Skin epidermis (tissue), 12 donors: ENCODE measurements around the gene EYA3.

Experiments used
- H3K27ac ChIP-seq, 21 experiments: fragments of 200-600 bp; sonication (generic) in 11 of 21; one replicate each; pipeline ENCODE4 v1.5.0; 2020; ENCODE audit warnings: mild to moderate bottlenecking in 3 of 21, inconsistent platforms in 2 of 21, moderate library complexity in 2 of 21
- H3K4me3 ChIP-seq, 7 experiments: fragments of 200-600 bp; sonication (generic) in 2 of 7; one replicate each; pipeline ENCODE4 v1.5.0; 2020; ENCODE audit warnings: inconsistent platforms in 2 of 7, mild to moderate bottlenecking in 2 of 7, moderate library complexity in 1 of 7

Gene EYA3

DNA sequence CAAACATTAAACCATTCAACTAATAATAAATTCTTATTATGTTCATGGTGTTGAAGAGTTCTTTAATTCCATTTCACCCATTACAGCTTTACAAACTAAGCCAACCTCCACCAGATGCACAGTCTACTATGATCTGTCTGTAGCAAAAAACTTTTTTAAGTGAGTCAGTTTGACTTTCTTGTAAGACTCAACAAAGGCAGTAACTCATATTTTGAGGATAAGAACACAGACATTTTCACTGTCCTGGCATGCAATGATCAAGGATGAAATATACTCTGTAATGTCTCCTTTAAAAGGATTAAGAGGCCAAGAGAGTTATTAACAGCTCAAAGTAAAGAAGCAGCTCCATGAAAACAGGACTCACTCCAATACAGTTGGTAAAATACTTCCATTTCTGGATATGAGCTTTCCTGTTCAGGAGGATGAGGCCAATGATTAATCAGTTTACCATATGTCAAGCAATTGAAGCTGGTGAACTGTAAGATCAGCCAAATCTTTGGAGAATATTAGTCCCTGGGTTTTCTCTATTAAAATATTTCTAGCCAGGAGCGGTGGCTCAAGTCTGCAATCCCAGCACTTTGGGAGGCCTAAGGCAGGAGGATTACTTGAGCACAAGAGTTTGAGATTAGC, 108.1 kb downstream of the EYA3 start:
- H3K4me3 ChIP-seq, result no peak overlapping the region
- no peak overlapping the region for H3K27ac ChIP-seq

DNA sequence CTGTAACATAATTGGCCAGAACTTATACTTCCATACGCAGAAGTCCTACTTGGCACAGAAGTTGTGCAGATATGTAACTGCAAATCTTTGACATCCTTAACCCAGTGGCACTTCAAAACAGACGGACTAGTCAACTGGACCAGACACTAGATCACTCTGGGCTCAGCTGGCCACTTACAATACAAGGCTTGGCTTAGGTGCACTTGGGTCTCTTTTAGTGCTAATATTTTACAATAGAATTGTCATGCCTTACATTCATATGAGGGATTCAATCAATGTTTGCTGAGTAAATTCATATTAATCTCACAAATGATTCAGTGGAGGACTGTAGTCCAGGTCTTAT, 108.6 kb downstream of the EYA3 start:
- no peak overlapping the region for H3K4me3 ChIP-seq
- no peak overlapping the region for H3K27ac ChIP-seq

DNA sequence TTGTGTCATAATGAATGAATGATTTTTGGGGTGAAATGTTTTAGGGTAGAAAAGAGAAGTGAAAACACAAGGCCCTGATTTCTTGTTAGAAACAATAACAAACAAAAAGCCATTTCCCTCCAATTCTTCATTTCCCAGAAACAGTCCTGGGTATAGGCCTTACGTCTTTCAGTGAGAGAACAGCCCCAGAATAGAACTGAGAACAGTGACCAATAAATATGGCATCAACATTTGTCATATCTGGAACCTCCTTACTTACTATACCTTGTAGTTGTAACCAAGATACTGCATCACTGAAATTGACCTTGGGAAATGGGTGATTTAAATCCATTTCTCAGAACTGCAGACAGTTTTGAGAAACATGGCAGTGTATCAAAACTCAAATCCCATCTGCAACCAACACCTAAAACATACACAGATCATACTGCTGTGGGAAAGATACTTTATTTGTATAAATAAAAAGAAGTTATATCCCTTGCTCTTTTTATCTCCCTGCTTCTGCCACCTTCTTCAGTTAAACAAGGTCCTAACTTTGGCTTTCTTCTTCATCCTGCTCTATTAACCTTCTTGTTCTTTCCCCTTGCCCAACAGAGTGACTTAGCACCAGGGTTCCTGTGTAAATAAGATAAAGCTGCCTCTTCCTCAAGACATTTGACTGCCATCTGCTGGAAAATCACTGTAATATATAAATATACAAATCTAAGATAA, 109.1 kb downstream of the EYA3 start:
- peak overlapping the region in 2 of 21 experiments; percentile 6 to 50 for H3K27ac ChIP-seq
- H3K4me3 ChIP-seq, result no peak overlapping the region

DNA sequence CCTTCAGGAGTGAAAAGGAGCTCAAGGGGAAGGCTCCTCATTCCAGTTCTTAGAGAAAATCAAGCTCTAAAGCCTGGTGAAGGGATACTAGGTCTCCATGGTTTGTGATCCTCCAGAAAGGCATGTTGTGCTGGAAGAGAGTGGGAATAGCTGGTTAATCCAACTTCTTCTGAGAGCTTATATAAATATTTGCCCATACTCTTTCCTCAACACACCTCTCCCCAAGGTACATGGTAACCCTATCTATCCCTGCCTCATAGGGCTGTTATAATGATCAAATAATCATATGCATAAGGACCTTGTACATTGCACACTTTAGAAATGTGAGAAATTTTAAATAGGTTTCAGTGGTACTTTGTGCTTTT, 114.0 kb downstream of the EYA3 start:
- Histone ChIP-seq H3K27ac (no peak overlapping the region), H3K4me3 (no peak overlapping the region)

DNA sequence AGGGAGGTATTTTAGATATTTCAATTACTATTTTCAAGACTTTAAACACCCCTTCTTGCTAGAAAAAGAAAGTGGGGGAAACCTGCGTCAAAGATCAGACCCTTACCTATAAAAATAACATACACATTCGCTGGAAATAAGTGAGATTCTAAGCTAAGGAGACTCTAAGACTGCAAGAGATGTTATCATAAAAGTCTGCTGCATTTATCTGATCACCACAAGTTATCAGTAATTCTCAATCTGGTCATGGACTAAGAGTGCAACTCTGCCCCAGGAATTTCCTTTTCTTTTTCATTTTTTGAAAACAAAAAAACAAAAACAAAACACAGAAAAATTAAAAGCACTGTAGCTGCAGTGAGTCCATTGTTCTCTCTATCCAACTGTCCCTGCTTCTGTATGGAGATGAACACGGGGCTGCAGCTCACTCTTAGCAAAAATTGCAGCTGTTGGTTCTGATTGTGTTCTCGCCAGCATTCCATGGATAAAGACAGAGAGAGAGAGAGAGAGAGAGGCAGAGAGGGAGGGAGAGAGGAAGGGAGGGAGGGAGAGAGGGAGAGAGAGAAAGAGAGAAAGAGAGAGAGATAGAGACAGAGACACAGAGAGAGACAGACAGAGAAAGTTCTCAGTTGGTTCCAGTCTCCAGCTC, 114.5 kb downstream of the EYA3 start:
- no peak overlapping the region for H3K27ac ChIP-seq
- H3K4me3 ChIP-seq, result no peak overlapping the region

DNA sequence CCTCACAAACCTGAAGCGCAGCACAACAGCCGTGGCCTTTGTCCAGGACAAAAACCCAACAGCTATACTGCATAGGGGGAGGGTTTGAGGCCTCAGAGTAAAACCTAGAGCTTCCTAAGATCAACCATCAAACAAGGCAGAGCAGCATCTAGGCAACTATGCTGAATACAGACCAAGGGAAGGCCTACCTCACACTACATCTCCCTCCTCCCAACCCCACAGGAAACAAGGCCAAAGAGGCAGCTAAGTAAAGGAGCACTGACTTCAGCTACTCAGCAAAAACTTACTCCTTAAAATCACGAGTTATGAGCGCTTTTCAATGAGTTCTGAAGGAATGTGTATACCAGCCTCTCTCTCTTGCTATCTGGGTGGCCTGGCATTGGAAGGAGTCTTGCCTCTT, 116.3 kb downstream of the EYA3 start:
- Histone ChIP-seq H3K27ac (peak overlapping the region in 1 of 21 experiments; percentile 10), H3K4me3 (no peak overlapping the region)

DNA sequence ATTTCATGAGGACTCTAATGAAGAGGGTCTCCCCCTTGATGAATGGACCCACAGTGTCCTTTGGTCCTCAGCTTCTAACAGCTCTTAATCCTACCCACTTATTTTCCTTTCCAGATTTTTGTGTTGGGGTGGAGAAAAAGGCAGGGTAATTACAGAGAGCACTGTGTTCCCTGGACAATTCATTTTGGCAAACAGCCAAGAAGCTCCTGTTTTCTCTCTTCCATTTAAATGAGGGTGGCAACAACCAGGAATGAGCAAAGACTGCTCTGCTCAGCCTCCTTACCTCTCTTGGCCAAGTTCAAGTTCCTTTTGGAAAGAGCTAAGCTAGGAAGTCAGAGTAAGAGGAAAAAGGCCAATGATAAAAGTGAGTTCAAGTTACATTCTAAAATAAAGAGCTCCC, 116.7 kb downstream of the EYA3 start:
- H3K27ac ChIP-seq, result peak overlapping the region in 1 of 21 experiments; percentile 10
- H3K4me3 ChIP-seq, result no peak overlapping the region

DNA sequence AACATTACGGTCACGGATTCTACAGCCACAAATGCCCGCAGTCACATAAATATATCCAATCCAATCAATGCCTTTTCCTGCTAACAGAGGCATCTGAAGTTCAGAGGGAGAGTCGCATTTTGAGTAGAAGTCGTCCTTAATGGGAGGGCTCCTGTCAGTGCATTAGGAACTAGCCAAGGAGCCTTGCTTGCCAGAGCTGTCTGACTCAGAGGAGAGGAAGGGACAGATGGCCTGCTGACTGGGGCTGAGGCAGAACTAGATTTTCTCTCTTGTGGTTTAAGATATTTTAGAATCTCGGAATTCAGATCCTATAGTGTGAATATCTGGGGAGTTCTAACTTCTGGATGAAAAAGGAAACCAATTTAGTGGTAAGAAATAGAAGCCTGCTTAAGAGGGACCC, 118.0 kb downstream of the EYA3 start:
- Histone ChIP-seq H3K27ac (peak overlapping the region in 11 of 21 experiments; percentile 0 to 77 (median 54)), H3K4me3 (no peak overlapping the region)

DNA sequence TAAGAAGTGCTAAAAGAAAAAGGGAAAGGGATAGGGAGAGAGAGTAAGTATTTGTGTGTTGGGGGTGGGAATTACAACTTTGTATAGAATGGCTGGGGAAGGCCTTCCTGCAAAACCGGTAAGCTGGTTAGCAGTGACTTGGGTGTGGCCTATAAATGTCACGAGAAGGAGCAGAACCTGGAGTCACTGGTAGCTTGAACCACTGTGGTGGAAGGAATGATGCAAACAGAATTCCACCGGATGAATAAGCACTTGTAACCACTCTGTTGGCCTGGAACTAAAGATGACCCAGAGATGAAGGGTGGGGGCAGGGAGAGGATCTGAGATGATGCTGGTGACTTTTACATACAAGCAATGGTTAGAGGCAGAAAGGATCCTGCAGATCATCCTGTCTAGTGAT, 119.7 kb downstream of the EYA3 start:
- Histone ChIP-seq H3K27ac (peak overlapping the region in 10 of 21 experiments; percentile 29 to 69 (median 41)), H3K4me3 (no peak overlapping the region)

DNA sequence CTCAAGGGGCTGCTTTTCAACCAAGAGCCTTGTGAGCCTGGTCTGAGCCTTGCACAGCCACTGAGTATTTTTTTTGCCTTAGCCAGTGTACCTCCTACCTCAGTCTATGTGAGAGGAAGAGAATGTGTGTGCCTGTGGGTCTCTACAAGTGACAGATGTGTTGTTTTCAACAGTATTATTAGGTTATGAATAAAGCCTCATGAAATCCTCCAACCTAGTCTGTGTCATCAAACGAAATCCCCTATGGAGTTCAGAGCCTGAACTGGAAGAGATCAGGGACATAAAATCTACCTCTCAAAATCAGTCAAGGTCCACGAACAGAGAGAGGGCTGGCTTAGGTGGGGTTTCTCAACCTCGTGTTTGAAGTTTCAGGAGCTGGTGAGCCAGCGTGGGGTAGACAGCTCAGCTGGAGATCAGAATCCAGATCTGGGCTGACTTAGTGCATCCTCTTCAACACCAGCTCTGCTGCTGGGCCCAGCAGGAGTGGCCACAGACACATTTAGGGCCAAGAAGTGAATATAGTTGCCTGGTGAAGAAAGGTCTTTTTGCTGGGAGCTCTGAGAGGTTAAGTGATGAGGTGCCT, 120.4 kb downstream of the EYA3 start:
- peak overlapping the region in 10 of 21 experiments; percentile 14 to 69 (median 41) for H3K27ac ChIP-seq
- H3K4me3 ChIP-seq, result no peak overlapping the region

DNA sequence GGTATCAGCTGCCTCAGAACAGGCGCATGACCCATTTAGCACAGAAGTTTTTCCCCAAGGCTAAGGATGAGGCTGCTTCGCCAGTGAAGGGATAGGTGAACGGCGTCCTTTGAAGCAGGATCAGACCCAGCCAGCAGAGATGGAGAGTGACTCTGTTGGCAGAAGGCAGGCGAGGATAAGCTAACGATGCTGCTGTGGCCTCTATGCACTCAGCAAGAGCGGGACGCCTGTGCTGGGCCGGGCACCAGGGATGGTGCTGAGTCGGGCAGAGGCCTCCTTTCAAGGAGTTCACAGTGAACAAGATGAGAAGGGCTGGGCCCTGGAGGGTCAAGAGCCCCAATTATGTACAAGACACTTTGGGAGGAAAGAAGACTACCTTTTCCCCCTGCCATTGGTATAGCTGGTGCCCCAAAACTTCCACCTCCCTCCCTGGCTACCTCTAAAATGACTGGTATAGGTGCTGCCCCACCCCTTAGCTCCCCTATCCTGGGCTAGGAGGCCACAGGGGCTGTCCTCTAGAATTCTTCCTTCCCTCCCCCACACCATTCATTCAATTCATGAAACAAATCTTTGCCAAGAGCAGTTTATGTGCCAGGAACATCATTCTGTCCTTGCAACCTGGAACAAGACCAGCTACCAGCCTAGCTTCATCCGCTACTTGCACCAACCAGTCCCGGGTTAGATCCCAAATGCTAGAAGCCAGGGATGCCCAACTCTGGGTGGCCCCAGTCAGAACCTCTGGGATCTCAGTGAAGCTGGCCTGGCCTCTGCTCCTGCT, 121.1 kb downstream of the EYA3 start:
- Histone ChIP-seq H3K27ac (peak overlapping the region in 4 of 21 experiments; percentile 16 to 69 (median 59)), H3K4me3 (no peak overlapping the region)

DNA sequence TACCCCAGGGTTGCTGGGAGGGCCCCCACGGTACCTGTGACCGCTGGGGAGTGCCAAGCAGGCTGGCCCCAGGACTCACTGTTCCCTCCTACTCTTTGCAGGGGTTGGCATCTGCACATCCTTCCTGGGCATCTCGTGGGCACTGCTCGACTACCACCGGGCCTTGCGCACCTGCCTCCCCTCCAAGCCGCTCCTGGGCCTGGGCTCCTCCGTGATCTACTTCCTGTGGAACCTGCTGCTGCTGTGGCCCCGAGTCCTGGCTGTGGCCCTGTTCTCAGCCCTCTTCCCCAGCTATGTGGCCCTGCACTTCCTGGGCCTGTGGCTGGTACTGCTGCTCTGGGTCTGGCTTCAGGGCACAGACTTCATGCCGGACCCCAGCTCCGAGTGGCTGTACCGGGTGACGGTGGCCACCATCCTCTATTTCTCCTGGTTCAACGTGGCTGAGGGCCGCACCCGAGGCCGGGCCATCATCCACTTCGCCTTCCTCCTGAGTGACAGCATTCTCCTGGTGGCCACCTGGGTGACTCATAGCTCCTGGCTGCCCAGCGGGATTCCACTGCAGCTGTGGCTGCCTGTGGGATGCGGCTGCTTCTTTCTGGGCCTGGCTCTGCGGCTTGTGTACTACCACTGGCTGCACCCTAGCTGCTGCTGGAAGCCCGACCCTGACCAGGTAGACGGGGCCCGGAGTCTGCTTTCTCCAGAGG, 121.9 kb downstream of the EYA3 start:
- H3K27ac ChIP-seq, result peak overlapping the region in 2 of 21 experiments; percentile 9 to 16

DNA sequence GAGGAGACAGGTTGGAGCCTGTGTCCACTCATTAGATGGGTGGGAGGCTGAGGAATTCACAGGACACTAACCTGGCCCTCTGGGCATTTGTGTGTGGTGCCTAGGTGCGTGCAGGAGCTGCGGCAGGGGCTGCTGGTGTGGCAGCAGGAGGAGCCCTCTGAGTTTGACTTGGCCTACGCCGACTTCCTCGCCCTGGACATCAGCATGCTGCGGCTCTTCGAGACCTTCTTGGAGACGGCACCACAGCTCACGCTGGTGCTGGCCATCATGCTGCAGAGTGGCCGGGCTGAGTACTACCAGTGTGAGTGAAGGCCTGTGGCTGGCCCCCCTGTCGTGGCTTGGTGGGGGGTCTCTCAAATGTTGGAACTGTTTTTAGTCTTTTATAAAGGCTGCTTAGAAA, 125.0 kb downstream of the EYA3 start:
- Histone ChIP-seq H3K4me3 (no peak overlapping the region), H3K27ac (no peak overlapping the region)

More for the DNA sequence above, 121.9 kb downstream of the EYA3 start:
- no peak overlapping the region for H3K4me3 ChIP-seq

DNA sequence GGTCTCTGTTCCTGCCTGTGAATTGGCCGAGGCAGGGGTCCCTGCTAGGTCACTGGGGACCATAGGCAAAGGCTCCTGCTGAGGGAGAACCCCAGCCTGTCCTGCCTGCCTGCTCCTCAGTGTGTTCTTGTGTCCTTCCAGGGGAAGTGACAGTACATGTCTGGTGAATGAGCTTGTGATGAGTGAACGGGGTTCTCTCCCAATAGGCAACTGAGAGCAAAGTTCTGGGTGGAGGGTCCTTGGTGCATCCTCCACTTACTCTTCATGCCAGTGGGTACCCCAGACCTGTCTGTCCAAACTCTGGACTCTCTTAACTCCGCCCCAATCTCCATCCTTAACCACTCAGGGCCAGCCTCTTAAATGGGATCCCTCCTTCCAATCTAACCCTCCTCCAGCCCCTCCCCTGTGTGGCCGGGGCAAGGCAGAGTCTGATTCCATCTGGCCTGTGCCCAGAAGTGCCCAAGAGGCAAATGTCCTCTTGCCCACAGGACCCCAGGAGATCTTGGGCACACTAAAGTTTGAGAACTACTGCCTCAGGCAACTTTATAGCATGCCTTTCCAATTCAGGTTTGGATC, 126.7 kb downstream of the EYA3 start:
- peak overlapping the region in 13 of 21 experiments; percentile 4 to 96 (median 87) for H3K27ac ChIP-seq

DNA sequence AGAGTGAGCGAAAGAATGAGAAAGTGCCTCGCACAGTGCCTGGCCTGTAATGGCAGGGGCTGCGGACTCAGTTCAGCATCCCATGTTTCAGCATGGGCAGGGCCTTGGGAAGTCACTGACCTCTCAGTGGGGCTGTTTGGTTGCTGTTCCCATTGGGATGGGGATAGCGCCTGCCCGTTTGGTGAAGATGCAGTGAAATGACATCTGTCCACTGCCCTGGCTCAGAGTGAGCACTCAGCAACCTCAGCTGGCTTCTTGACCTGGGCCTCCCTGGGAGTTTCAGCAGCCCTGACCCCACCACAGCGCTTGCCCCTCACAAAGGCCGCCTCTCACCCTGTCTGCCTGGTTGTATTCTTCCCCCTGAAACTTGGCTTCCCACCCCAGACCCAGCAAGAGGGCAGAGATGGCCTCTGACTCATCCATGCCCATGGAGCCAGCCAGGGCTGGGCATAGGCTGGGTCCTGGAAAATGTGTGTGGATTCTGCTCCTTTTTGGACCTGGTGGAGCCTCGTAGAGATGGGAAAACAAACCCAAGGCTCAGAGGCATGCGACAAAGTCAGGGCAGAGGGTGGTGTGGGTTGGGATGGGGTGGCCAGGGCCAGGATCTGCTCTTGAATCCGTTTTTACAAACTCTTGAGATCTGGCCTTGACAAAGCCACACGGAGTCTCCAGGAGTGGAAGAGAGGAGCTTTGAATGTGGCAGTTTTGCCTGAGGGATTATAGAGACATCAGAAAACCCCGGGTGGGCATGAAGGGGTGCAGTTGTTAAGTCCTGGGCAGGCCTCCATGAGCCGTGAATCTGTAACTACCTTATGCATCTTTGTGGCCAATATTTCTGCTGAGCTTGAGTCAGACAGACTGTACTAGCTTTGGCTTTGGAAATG, 127.4 kb downstream of the EYA3 start:
- peak overlapping the region; percentile 41 to 81 (median 64) for H3K4me3 ChIP-seq
- peak overlapping the region in 16 of 21 experiments; percentile 44 to 96 (median 84) for H3K27ac ChIP-seq

More for the DNA sequence above, 126.7 kb downstream of the EYA3 start:
- H3K4me3 ChIP-seq, result no peak overlapping the region

DNA sequence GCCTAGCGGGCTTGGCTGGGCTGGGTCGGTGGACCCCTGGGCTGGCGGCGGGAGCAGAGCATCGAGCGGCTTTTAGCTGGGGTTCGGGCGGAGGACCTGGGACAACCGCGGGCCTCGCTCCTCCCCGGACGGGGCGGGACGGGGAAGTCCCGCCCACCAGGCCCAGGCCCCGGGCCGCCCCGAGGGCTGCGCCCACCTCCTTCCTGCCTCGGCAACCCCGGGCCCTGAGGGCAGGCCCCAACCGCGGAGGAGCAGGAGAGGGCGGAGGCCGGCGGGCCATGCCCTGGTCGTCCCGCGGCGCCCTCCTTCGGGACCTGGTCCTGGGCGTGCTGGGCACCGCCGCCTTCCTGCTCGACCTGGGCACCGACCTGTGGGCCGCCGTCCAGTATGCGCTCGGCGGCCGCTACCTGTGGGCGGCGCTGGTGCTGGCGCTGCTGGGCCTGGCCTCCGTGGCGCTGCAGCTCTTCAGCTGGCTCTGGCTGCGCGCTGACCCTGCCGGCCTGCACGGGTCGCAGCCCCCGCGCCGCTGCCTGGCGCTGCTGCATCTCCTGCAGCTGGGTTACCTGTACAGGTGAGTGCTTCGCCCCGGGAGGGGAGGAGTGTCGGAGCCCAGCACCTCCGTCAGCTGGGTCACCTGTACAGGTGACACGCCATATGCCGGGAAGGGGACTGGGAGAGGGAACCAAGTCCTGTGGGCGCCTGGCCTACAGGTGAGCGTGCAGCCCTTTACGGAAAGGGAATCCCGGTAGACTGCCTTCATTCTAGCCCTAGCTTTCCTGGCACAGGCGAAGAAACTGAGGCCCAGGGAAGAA, 128.4 kb downstream of the EYA3 start, which contains the start of gene XKR8:
Gene XKR8 (plus strand): TSS at position 182 of the 812 bp plus-strand sequence. CDS start 97 bp downstream, at position 279.
- peak within 1 kb of the TSS; percentile 67 to 96 (median 86) for H3K27ac ChIP-seq
- peak within 1 kb of the TSS; percentile 41 to 81 (median 64) for H3K4me3 ChIP-seq

DNA sequence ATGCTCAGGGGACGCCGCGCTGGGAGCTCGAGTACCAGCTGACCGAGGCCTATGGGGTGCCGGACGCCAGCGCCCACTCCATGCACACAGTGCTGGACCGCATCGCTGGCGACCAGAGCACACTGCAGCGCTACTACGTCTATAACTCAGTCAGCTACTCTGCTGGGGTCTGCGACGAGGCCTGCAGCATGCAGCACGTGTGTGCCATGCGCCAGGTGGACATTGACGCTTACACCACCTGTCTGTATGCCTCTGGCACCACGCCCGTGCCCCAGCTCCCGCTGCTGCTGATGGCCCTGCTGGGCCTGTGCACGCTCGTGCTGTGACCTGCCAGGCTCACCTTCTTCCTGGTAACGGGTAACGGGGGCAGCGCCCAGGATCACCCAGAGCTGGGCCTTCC, 129.9 kb downstream of the EYA3 start:
- Histone ChIP-seq H3K4me3 (no peak overlapping the region), H3K27ac (peak overlapping the region in 3 of 21 experiments; percentile 84 to 93 (median 86))
